K562 (cell line): Measurements from ENCODE around the gene ATP7B. TPM values are rescaled to one million over a fixed set of nuclear protein-coding genes. Genes with fewer than 3 reads are reported as not detected.
A peak's percentile ranks its signal among the peaks of the same experiment; 100 is the strongest.

Experiments
- BCOR ChIP-seq: fragments of 450-650 bp; IDR thresholded peaks from 2 replicates; pipeline ENCODE4 v1.6.1; 2016
- BRF1 ChIP-seq: IDR thresholded peaks from 3 replicates; pipeline ENCODE4 v1.6.1; 2011; ENCODE audit warnings: borderline replicate concordance, mild to moderate bottlenecking; ENCODE audit not compliant: insufficient read length; ENCODE audit errors: extremely low read depth
- CUX1 ChIP-seq: fragments of 200-800 bp; sonication (Bioruptor generic); IDR thresholded peaks from 2 replicates; pipeline ENCODE4 v1.6.1; 2016; ENCODE audit warnings: missing genetic modification characterization, missing compliant biosample characterization
- GTF2E2 ChIP-seq: fragments of 200-800 bp; sonication (Bioruptor generic); IDR thresholded peaks from 2 replicates; pipeline ENCODE4 v1.6.1; 2016; ENCODE audit warnings: missing genetic modification characterization, missing compliant biosample characterization
- HNRNPUL1 ChIP-seq: fragments of 200-400 bp; formaldehyde crosslinking; IDR thresholded peaks from 2 replicates; pipeline ENCODE4 v1.6.1; 2017; ENCODE audit warnings: low read length
- MTA1 ChIP-seq: fragments of 450-650 bp; IDR thresholded peaks from 2 replicates; pipeline ENCODE4 v1.6.1; 2017; ENCODE audit warnings: borderline replicate concordance
- NRF1 ChIP-seq, 2 experiments: fragments of 450-650 bp; IDR thresholded peaks in 1 of 2; conservative IDR thresholded peaks in 1 of 2; 2 replicates each; pipeline ENCODE4 v1.6.1; 2014; ENCODE audit warnings: mild to moderate bottlenecking in 2 of 2
- PURB ChIP-seq: sonication (generic); formaldehyde crosslinking; IDR thresholded peaks from 2 replicates; pipeline ENCODE4 v1.9.0; 2021; ENCODE audit warnings: low read depth, mild to moderate bottlenecking, missing genetic modification reagents
- RBFOX2 ChIP-seq: fragments of 200-400 bp; formaldehyde crosslinking; IDR thresholded peaks from 2 replicates; pipeline ENCODE4 v1.6.1; 2017; ENCODE audit warnings: low read depth, mild to moderate bottlenecking, low read length, moderate library complexity
- RBM25 ChIP-seq: fragments of 200-400 bp; formaldehyde crosslinking; IDR thresholded peaks from 2 replicates; pipeline ENCODE4 v1.6.1; 2018; ENCODE audit warnings: low read length, low read depth, moderate library complexity; ENCODE audit not compliant: severe bottlenecking
- SAP30 ChIP-seq: fragments of 200-600 bp; sonication (generic); IDR thresholded peaks from 2 replicates; pipeline ENCODE4 v1.6.1; 2012; ENCODE audit warnings: borderline replicate concordance, low read depth, mild to moderate bottlenecking, moderate library complexity, low read length, control low read depth, inconsistent platforms; ENCODE audit not compliant: insufficient read depth, poor library complexity, severe bottlenecking
- TGIF2 ChIP-seq: sonication (generic); formaldehyde crosslinking; IDR thresholded peaks from 2 replicates; pipeline ENCODE4 v1.8.1; 2022; ENCODE audit warnings: mild to moderate bottlenecking, missing genetic modification reagents, moderate library complexity
- XRCC4 ChIP-seq: IDR thresholded peaks from one replicate; pipeline ENCODE4 v1.6.1; 2011; ENCODE audit not compliant: insufficient read depth, insufficient read length; ENCODE audit errors: extremely low read depth
- ZBTB33 ChIP-seq: sonication (generic); formaldehyde crosslinking; IDR thresholded peaks from 2 replicates; pipeline ENCODE4 v1.8.1; 2023; ENCODE audit warnings: mild to moderate bottlenecking, missing genetic modification reagents
- ZNF699 ChIP-seq: fragments of 250-450 bp; sonication (Bioruptor Pico); IDR thresholded peaks from 2 replicates; pipeline ENCODE4 v1.8.0; 2021; ENCODE audit warnings: mild to moderate bottlenecking, moderate library complexity; ENCODE audit not compliant: insufficient replicate concordance
- polyA plus RNA-seq, 8 experiments: library from polyadenylated mRNA; depleted of rRNA in 4 of 8; stranded (reverse) in 5 of 8; unstranded in 3 of 8; fragments of >200 nt; fragmentation: Nextera tagmentation in 2 of 8; fragmentation: Illumina TruSeq in 1 of 8; extraction: Ambion mirVana in 2 of 8; extraction: Trizol in 1 of 8; gene quantifications; 2 replicates each; pipeline versions ENCODE4 v1.2.1 to v1.2.3, GENCODE V29; 2011 to 2014; ENCODE audit warnings: inconsistent platforms in 1 of 8, missing spikeins in 1 of 8
- total RNA-seq, 7 experiments: library from RNA; depleted of rRNA in 6 of 7; stranded (reverse); fragments of >200 nt in 6 of 7; fragmentation: Illumina TruSeq in 2 of 7; extraction: Trizol in 2 of 7; gene quantifications; 2 replicates each; pipeline versions ENCODE4 v1.2.1 to v1.2.3, GENCODE V29; 2011 to 2021; ENCODE audit warnings: low replicate concordance in 1 of 7
- TF ChIP-seq, protein P1 (sequence below): IDR thresholded peaks from 2 replicates; pipeline ENCODE4 v1.6.1; 2014; ENCODE audit warnings: antibody characterized with exemption
- TF ChIP-seq, protein P2 (sequence below): fragments of 250-450 bp; sonication (Bioruptor Pico); IDR thresholded peaks from 2 replicates; pipeline ENCODE4 v1.8.0; 2021; ENCODE audit warnings: borderline replicate concordance, mild to moderate bottlenecking, moderate library complexity; ENCODE audit not compliant: poor library complexity, severe bottlenecking

ATP7B gene
- total and polyA plus RNA-seq, 9 of the 15 experiments (the other 6 are each of a cell fraction or from before 2014, with no cell fraction given), result 1.1 to 20.4 (median 8.5) TPM

GRCh38 chr13:52011632-52012511, 622 bp upstream of the ATP7B start, which contains the start of gene ALG11 (continued):
- TF ChIP-seq PURB (CRISPR knock-in tag), result no peak
- TF ChIP-seq BCOR, result 0 out of 2 replicates have a peak, but pooled peaks have one; percentile 22
- no peak for TF ChIP-seq XRCC4
- TF ChIP-seq SAP30, result peak; percentile 51
- no peak for TF ChIP-seq CUX1 (CRISPR knock-in tag)
- no peak for TF ChIP-seq GTF2E2 (tag)
- peak; percentile 76 for TF ChIP-seq RBFOX2
- TF ChIP-seq ZBTB33 (CRISPR knock-in tag), result no peak
- TF ChIP-seq RBM25, result peak; percentile 75
- TF ChIP-seq HNRNPUL1, result no peak
- no peak for TF ChIP-seq BRF1
- TF ChIP-seq, protein P1, sequence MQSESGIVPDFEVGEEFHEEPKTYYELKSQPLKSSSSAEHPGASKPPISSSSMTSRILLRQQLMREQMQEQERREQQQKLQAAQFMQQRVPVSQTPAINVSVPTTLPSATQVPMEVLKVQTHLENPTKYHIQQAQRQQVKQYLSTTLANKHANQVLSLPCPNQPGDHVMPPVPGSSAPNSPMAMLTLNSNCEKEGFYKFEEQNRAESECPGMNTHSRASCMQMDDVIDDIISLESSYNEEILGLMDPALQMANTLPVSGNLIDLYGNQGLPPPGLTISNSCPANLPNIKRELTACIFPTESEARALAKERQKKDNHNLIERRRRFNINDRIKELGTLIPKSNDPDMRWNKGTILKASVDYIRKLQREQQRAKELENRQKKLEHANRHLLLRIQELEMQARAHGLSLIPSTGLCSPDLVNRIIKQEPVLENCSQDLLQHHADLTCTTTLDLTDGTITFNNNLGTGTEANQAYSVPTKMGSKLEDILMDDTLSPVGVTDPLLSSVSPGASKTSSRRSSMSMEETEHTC, result no peak
- TF ChIP-seq NRF1 (conservative IDR thresholded peaks at IDR 0.05 in 1 of 2, IDR thresholded peaks at IDR 0.05 in 1 of 2), result peak; percentile 69 to 78
- TF ChIP-seq, protein P2, sequence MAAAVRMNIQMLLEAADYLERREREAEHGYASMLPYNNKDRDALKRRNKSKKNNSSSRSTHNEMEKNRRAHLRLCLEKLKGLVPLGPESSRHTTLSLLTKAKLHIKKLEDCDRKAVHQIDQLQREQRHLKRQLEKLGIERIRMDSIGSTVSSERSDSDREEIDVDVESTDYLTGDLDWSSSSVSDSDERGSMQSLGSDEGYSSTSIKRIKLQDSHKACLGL (CRISPR knock-in tag), result no peak
- TF ChIP-seq TGIF2, result no peak
- TF ChIP-seq ZNF699, result no peak
- no peak for TF ChIP-seq MTA1
